ENCODE data around the gene ARHGAP31.

- TF ChIP-seq, protein P1, sequence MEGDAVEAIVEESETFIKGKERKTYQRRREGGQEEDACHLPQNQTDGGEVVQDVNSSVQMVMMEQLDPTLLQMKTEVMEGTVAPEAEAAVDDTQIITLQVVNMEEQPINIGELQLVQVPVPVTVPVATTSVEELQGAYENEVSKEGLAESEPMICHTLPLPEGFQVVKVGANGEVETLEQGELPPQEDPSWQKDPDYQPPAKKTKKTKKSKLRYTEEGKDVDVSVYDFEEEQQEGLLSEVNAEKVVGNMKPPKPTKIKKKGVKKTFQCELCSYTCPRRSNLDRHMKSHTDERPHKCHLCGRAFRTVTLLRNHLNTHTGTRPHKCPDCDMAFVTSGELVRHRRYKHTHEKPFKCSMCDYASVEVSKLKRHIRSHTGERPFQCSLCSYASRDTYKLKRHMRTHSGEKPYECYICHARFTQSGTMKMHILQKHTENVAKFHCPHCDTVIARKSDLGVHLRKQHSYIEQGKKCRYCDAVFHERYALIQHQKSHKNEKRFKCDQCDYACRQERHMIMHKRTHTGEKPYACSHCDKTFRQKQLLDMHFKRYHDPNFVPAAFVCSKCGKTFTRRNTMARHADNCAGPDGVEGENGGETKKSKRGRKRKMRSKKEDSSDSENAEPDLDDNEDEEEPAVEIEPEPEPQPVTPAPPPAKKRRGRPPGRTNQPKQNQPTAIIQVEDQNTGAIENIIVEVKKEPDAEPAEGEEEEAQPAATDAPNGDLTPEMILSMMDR (IDR thresholded peaks at IDR 0.05; ENCODE audit: insufficient read depth, low read depth, low read length), result no peak
- TF ChIP-seq EZH2 (IDR thresholded peaks at IDR 0.05; ENCODE audit: insufficient read depth, low read length), result no peak
These were observed 49.5 kb downstream of the ARHGAP31 start for GRCh38 chr3:119343719-119344118.
